Chondrocyte (in vitro differentiated cells): ENCODE measurements around the gene KCNH8. TPM values are rescaled to one million over a fixed set of nuclear protein-coding genes. Genes with fewer than 3 reads are reported as not detected.
"Not testable (repeated sequence)": the region's sequence is repeated elsewhere in the genome, so short reads cannot be mapped to it uniquely, and the experiment has no call there.

Experiments
- DNase-seq: peaks from one replicate; pipeline ENCODE4 v3.0.0; 2021; ENCODE audit warnings: mixed read lengths, low spot score
- H3K27ac Mint-ChIP-seq: one replicate; pipeline ENCODE4 v1.8.0; 2021; ENCODE audit warnings: mild to moderate bottlenecking, moderate library complexity, mixed read lengths; ENCODE audit not compliant: unreplicated experiment
- H3K27me3 Mint-ChIP-seq: 2 replicates; pipeline ENCODE4 v1.8.0; 2021; ENCODE audit warnings: low read depth, mixed read lengths
- H3K36me3 Mint-ChIP-seq: 2 replicates; pipeline ENCODE4 v1.8.0; 2021; ENCODE audit warnings: low read depth, mixed read lengths
- H3K4me1 Mint-ChIP-seq: 2 replicates; pipeline ENCODE4 v1.8.0; 2021; ENCODE audit warnings: low read depth, mild to moderate bottlenecking, mixed read lengths
- H3K4me3 Mint-ChIP-seq: one replicate; pipeline ENCODE4 v1.8.0; 2021; ENCODE audit warnings: mild to moderate bottlenecking, moderate library complexity, mixed read lengths; ENCODE audit not compliant: unreplicated experiment
- H3K9me3 Mint-ChIP-seq: 2 replicates; pipeline ENCODE4 v1.8.0; 2021; ENCODE audit warnings: low read depth, mixed read lengths
- total RNA-seq: library from RNA; stranded (reverse); gene quantifications from 3 replicates; pipeline ENCODE4 v1.2.1, GENCODE V29; 2021
- TF ChIP-seq, protein P1 (sequence below): fragments of 200-600 bp; sonication (generic); IDR thresholded peaks from 2 replicates; pipeline ENCODE4 v1.5.0; 2021; ENCODE audit warnings: antibody characterized with exemption, mild to moderate bottlenecking, moderate library complexity

The KCNH8 gene
- total RNA-seq, 1 donor from 2014 or later, result not detected

DNA sequence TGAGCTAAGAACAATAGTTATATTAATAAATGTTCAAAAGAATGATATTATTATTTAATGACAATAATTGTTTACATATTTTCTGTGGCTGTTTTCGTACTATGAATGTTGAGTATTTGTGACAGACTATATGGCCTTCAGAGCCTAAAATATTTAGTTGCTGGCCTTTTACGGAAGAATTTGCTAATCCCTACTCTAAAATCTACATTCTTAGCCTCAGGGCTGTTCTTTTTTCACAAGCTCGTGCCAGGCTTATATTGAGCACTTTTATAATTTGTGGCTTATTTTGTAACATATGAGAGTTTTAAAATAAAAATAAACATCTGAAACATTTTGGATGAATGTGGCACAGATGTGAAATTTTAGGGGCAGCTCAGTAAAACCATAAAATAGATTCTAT is 79.9 kb downstream of the KCNH8 start:
- no peak for DNase-seq
- peaks cover 3% of the 10 kb centered on the region for H3K27me3 Mint-ChIP-seq
- no peaks in the 10 kb centered on the region for H3K36me3 Mint-ChIP-seq
- TF ChIP-seq, protein P1, sequence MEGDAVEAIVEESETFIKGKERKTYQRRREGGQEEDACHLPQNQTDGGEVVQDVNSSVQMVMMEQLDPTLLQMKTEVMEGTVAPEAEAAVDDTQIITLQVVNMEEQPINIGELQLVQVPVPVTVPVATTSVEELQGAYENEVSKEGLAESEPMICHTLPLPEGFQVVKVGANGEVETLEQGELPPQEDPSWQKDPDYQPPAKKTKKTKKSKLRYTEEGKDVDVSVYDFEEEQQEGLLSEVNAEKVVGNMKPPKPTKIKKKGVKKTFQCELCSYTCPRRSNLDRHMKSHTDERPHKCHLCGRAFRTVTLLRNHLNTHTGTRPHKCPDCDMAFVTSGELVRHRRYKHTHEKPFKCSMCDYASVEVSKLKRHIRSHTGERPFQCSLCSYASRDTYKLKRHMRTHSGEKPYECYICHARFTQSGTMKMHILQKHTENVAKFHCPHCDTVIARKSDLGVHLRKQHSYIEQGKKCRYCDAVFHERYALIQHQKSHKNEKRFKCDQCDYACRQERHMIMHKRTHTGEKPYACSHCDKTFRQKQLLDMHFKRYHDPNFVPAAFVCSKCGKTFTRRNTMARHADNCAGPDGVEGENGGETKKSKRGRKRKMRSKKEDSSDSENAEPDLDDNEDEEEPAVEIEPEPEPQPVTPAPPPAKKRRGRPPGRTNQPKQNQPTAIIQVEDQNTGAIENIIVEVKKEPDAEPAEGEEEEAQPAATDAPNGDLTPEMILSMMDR, result no peak
- no peaks in the 10 kb centered on the region for H3K9me3 Mint-ChIP-seq
- no peak overlapping the region for H3K4me3 Mint-ChIP-seq
- no peak overlapping the region for H3K27ac Mint-ChIP-seq
- no peaks in the 10 kb centered on the region for H3K4me1 Mint-ChIP-seq

DNA sequence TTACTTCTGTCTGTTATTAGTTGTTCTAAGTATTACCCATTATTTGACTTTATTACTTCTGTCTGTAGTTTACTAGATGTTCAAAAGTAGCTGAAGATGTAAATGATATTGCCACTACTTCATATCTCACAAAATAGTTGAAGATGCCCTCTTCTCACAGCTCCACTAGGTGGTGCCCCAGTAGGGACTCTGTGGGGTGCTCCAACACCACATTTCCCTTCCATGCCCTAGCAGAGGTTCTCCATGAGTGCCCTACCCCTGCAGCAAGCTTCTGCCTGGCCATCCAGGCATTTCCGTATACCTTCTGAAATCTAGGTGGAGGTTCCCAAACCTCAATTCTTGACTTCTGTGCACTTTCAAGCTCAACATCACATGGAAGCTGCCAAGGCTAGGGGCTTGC is 80.8 kb downstream of the KCNH8 start:
- no peak overlapping the region for H3K27ac Mint-ChIP-seq
- no peaks in the 10 kb centered on the region for H3K36me3 Mint-ChIP-seq
- peaks cover 3% of the 10 kb centered on the region for H3K27me3 Mint-ChIP-seq
- TF ChIP-seq, protein P1, result no peak
- H3K4me3 Mint-ChIP-seq, result no peak overlapping the region
- H3K9me3 Mint-ChIP-seq, result no peaks in the 10 kb centered on the region
- H3K4me1 Mint-ChIP-seq, result no peaks in the 10 kb centered on the region
- no peak for DNase-seq

DNA sequence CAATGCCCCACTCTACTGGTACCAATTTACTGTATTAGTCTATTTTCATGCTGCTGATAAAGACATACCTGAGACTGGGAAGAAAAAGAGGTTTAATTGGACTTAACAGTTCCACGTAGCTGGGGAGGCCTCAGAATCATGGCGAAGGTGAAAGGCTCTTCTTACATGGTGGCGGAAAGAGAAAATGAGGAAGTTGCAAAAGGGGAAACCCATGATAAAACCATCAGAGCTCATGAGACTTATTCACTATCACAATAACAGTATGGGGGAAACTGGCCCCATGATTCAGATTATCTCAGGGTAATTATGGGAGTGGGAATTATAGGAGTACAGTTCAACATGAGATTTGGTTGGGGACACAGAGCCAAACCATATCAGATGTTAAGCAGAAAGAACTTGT is 81.6 kb downstream of the KCNH8 start:
- H3K36me3 Mint-ChIP-seq, H3K4me3 Mint-ChIP-seq, H3K27ac Mint-ChIP-seq, H3K9me3 Mint-ChIP-seq, DNase-seq, H3K27me3 Mint-ChIP-seq, H3K4me1 Mint-ChIP-seq: not testable (repeated sequence)

DNA sequence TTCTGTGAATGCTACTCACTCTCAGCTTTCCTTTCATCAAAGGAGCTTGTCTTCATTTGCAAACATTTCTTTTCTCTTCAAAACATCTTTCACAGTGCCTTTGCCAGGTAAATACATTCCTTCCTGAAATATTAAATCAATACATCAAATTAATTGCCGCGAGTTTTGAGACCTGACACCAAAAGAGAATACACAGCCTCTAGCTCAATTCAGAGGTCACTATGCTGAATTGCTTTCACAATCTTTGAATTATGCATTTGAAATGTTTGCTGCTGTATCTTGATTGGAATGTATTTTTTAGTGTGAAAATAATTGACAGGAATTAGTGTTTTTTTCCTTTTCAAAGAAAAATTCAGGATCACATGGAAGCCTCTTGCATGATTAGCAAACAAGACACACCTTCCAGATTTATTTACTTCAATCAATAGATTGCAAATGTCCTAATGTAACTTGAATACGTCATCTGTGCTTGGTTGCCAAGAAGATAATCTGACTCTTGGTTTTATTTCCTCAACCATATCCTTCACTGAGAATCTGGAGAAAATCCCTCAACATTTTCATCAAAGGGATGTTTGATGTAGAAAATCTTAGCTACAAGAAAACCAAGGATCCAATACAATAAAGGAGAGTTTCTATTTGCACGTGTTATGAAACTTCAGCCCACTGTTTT is 83.6 kb downstream of the KCNH8 start:
- peaks cover 3% of the 10 kb centered on the region for H3K27me3 Mint-ChIP-seq
- no peaks in the 10 kb centered on the region for H3K4me1 Mint-ChIP-seq

DNA sequence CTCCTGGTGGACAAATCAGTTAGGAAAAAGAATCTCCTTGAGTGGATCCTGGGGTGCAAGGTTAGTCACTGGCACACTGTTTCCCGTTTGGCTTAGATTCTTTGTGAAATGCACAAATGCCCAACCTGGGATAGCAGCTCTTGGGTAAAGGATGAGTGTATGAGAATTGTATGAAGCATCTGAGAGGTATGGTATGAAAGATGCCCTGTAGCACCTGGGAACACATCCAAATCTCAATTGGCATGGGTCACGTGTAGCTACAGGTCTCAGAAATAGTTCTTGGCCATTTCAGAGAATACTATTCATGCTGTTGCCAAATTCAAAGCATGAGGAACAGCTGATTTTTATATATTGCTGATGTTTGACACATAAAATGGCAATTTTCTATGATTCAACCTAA is 84.3 kb downstream of the KCNH8 start:
- no peak for DNase-seq
- TF ChIP-seq, protein P1, result no peak
- Mint-ChIP-seq H3K4me3 (no peak overlapping the region), H3K36me3 (no peaks in the 10 kb centered on the region), H3K27me3 (no peaks in the 10 kb centered on the region), H3K27ac (no peak overlapping the region), H3K9me3 (no peaks in the 10 kb centered on the region), H3K4me1 (no peaks in the 10 kb centered on the region)

More for the DNA sequence above, 83.6 kb downstream of the KCNH8 start:
- no peak overlapping the region for H3K4me3 Mint-ChIP-seq
- TF ChIP-seq, protein P1, result no peak
- no peak overlapping the region for H3K27ac Mint-ChIP-seq
- DNase-seq, result no peak
- no peaks in the 10 kb centered on the region for H3K9me3 Mint-ChIP-seq
- H3K36me3 Mint-ChIP-seq, result no peaks in the 10 kb centered on the region

DNA sequence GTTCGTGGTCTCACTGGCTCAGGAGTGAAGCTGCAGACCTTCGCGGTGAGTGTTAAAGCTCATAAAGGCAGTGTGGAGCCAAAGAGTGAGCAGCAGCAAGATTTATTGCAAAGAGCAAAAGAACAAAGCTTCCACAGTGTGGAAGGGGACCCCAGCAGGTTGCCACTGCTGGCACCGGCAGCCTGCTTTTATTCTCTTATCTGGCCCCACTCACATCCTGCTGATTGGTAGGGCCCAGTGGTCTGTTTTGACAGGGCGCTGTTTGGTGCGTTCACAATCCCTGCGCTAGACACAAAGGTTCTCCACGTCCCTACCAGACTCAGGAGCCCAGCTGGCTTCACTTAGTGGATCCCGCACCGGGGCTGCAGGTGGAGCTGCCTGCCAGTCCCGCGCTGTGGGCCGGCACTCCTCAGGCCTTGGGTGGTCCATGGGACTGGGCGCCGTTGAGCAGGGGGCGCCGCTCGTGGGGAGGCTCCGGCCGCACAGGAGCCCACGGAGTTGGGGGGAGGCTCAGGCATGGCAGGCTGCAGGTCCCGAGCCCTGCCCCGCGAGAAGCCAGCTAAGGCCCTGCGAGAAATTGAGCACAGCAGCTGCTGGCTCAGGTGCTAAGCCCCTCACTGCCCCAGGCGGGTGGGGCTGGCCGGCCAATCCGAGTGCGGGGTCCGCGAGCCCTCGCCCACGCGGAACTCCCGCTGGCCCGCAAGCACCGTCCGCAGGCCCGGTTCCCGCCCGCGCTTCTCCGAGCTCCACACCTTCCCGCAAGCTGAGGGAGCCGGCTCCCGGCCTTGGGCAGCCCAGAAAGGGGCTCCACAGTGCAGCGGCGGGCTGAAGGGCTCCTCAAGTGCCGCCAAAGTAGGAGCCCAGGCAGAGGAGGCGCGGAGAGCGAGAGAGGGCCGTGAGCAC is 85.8 kb downstream of the KCNH8 start:
- not testable (repeated sequence) for H3K9me3 Mint-ChIP-seq, H3K4me3 Mint-ChIP-seq, H3K27ac Mint-ChIP-seq, H3K4me1 Mint-ChIP-seq, H3K36me3 Mint-ChIP-seq, H3K27me3 Mint-ChIP-seq
- peak; percentile 82 for DNase-seq
